Pons (tissue), 1 donor: Measurements from ENCODE around the gene PCCB.
"Not testable (repeated sequence)": the region's sequence is repeated elsewhere in the genome, so short reads cannot be mapped to it uniquely, and the experiment has no call there.

ENCODE experiments used
- DNase-seq: peaks from one replicate; pipeline ENCODE4 v3.0.0-alpha.2; 2016; ENCODE audit warnings: low spot score

Gene PCCB

DNA sequence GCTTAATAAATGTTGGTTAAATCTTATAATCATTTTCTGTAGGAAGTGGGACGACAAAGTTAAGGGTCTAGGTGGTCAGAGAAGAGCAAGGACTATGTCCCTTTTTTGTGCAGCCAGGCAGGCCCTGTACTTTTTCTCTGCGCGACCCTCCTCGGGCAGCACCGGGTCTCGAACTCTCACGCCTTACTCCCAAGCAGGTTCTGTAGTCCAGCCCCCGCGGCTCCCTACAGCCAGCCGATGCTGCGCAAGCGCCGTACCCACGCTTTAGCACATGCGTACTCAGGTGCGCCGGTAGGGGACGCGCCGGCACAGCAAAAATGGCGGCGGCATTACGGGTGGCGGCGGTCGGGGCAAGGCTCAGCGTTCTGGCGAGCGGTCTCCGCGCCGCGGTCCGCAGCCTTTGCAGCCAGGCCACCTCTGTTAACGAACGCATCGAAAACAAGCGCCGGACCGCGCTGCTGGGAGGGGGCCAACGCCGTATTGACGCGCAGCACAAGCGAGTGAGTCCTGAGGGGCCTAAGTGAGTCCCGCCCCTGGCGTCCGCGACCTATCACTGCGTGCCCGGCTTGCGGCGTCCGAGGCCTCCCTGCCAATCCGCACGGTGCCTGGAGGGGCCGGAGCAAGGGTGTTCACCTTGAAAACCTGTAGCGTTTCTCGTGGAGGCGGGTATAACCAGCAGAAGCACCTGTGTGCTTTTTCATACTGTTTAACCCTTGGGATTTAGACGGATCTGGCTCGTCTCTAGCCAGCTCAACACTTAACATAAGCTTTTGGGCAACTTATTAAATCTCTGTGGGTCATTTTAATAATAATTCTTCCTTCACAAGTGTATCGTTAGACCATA, at the start of gene PCCB:
Gene PCCB, plus strand, starts transcription at position 282 of the 844 bp plus-strand sequence. Its CDS starts 36 bp downstream, at position 318.
- DNase-seq: peak; percentile 86

GRCh38 chr3:136207489-136208115, 42.5 kb upstream of the PCCB start:
- peak; percentile 35 for DNase-seq

- no peak for DNase-seq
Observed at GRCh38 chr3:136209921-136210320, 40.2 kb upstream of the PCCB start.

DNA sequence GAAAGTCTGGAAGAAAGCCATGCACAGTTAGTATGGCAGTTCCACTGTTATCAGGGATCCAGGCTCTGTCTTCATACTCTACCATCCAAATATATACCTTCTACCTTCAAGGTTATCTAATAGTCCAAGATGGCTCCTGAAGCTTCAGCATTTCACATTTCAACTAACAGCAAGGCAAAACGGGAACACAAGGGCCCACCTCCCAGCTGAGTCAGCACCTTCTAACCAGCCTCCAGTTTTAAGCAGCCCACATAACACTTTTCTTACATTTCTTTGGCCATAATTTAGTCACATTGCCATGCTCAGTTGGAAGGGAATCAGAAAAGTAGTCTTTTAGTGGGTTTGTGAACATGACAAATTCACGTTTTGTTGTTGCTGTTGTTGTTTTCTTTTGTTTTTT, 38.6 kb upstream of the PCCB start:
- no peak for DNase-seq

GRCh38 chr3:136222746-136223145, 27.4 kb upstream of the PCCB start:
- DNase-seq: not testable (repeated sequence)

GRCh38 chr3:136232413-136232812, 17.7 kb upstream of the PCCB start:
- no peak for DNase-seq

GRCh38 chr3:136235545-136235944, 14.6 kb upstream of the PCCB start:
- no peak for DNase-seq

DNA sequence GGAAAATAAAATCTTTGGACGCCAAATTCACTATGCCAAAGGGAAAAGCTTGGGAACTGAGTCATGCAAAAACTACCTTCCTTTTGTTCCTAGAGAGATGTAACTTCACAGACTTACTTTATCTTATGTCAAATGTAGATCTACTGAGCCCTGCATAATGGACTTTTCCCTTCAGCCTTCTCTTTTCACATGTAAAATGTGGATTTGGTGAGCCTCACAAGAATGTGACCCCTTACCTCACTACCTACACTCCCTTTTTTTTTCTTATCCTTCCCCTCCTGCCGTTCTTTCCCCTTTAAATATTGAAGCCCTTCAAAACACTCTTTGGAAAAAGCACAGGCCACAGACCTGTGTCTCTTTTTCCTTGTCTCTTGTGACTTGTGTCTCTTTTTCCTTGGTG, 14.0 kb upstream of the PCCB start:
- DNase-seq: no peak

- no peak for DNase-seq
Observed at GRCh38 chr3:136237103-136237502, 13.0 kb upstream of the PCCB start.

- DNase-seq: no peak
Observed at GRCh38 chr3:136237961-136238649, 12.0 kb upstream of the PCCB start.

- no peak for DNase-seq
Observed at GRCh38 chr3:136239094-136239493, 11.0 kb upstream of the PCCB start.

DNA sequence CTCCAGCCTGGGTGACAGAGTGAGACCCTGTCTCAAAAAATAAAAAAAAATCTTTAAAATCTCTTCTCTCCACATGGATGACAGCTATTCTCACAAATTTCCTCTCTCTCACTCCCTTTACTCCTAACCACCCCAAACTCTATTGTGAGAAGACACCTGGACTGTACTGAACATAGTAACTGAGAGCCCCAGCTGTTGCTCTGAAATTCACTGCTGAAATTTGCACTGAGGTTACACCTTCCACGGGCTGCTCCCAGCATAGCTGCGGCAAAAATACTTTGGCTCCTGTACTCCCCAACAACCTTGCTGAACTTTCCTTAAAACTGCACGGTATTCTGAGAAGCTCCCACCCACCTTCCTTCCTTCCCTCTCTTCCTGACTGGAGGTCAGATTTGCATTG, 4.4 kb upstream of the PCCB start:
- no peak for DNase-seq

- DNase-seq: no peak
Observed at GRCh38 chr3:136247436-136247835, 2.7 kb upstream of the PCCB start.

GRCh38 chr3:136247855-136248590, 2.1 kb upstream of the PCCB start:
- DNase-seq: no peak

GRCh38 chr3:136249091-136249490, 1.0 kb upstream of the PCCB start:
- DNase-seq: no peak

GRCh38 chr3:136249593-136249992, 547 bp upstream of the PCCB start:
- no peak for DNase-seq

- DNase-seq: peak; percentile 90
Observed at GRCh38 chr3:136250903-136251460, 842 bp downstream of the PCCB start.

DNA sequence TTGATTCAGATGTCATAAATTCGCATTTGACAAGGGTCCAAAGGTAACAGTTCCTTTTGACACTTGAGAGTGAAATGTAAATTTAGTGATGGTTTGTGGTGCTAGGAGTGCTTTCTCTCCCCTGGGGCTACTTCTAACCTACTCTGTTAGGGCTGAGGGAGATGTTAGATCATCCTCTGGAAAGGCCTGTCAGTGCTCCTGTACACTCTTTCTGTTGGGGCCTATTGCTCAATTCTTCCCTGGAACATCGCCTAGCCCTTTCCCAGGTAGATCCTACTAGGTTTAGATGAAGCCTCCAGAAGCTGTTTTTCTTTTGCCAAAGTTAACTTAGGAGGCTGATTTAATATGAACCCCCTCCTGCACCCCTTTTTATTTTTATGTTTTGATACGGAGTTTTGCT, 1.4 kb downstream of the PCCB start:
- no peak for DNase-seq

GRCh38 chr3:136255672-136256406, 5.7 kb downstream of the PCCB start:
- DNase-seq: peak; percentile 97

DNA sequence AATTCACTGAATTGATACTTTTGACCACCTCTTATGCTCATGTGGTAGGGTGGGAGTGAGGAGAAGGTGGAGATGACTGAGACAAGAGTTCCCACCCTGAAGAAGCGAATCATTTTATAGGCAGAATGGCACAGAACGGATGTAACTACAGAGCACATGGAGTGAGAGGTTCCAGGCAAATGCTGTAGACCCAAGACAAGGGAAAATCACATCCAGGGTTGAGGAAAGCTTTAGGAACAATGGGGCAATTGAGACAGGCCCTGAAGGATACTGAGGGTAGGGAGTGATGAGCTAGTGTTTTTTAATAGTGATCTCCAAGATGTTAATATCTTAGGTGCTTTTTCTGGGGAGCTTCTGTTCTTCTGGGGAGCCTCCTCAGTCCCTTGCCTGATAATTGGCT, 8.1 kb downstream of the PCCB start:
- peak; percentile 59 for DNase-seq

DNA sequence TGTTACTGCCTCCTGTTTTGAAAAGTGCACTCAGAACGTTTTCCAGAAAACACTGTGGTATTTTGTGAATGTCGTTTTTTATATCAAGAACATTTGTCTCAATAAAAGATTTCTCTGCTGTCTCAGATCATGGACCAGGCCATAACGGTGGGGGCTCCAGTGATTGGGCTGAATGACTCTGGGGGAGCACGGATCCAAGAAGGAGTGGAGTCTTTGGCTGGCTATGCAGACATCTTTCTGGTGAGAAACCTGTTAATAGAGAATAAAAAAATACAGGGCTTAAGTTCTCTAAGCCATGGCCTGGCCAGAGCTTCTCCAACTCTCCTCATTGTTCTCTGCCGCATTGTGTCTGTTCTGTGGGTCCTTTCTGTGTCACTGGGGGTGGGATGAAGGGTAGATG, 11.7 kb downstream of the PCCB start:
- no peak for DNase-seq
